ENCODE results near the gene TTC7B. TPM values are rescaled to one million over a fixed set of nuclear protein-coding genes. Genes with fewer than 3 reads are reported as not detected.

TTC7B gene
- total RNA-seq, 1 experiment from 2014 or later = 70.6 TPM

DNA sequence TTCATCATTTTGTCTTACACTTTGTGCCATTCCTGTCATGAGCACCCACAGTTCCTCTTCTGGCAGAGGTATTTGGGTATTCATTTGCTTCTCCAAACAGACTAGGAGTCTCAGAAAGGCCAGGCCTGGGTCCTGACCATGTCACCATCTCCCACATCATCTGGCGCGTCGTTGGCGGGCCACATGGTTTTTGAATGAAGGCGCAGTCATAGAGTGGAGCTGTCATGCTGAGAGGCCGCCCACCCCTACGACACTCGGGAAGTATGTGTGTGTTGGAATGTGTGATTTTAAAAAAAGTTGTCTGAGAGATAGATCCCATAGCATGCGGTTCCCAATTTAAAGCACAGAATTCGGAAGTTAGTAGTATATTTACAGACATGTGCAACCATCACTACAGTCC, 15.6 kb upstream of the TTC7B start:
- Histone ChIP-seq H3K9me3 (ENCODE audit: control insufficient read depth in 1 of 2, insufficient read depth in 1 of 2, low read depth in 1 of 2, low read length in 2 of 2) (no peaks in the 10 kb centered on the region), H2AFZ (ENCODE audit: low read depth, low read length, poor library complexity, severe bottlenecking) (no peak overlapping the region), H3K9me2 (ENCODE audit: insufficient read depth) (no peaks in the 10 kb centered on the region), H3K79me2 (ENCODE audit: insufficient read depth, low read length) (no peaks in the 10 kb centered on the region), H3K4me3 (replicated peaks in 1 of 2; ENCODE audit: low read depth in 1 of 2, low read length in 2 of 2) (no peak overlapping the region), H3K9ac (ENCODE audit: low read length) (no peak overlapping the region), H3K27ac (ENCODE audit: low read depth, low read length) (no peak overlapping the region), H4K20me1 (ENCODE audit: insufficient read depth) (no peaks in the 10 kb centered on the region), H3K4me2 (ENCODE audit: low read length) (no peak overlapping the region), H3K4me1 (ENCODE audit: control insufficient read depth in 1 of 2, insufficient read depth in 2 of 2, low read length in 2 of 2) (peaks cover 10 to 16% of the 10 kb centered on the region in 2 experiments), H3K36me3 (ENCODE audit: control insufficient read depth in 1 of 2, insufficient read depth in 2 of 2, low read length in 2 of 2) (no peaks in the 10 kb centered on the region), H3K27me3 (ENCODE audit: insufficient read depth, low read length) (no peaks in the 10 kb centered on the region)
- ChIA-PET RAD21 (ENCODE audit: low non-redundant PET in 1 of 2, low total read pairs in 2 of 2, uncharacterized antibody in 2 of 2, unreplicated experiment in 2 of 2) (no interaction called here), CTCF (no interaction called here), POLR2A (no interaction called here)
- no peak for TF ChIP-seq JUND (IDR thresholded peaks at IDR 0.05)
- TF ChIP-seq, protein P1, sequence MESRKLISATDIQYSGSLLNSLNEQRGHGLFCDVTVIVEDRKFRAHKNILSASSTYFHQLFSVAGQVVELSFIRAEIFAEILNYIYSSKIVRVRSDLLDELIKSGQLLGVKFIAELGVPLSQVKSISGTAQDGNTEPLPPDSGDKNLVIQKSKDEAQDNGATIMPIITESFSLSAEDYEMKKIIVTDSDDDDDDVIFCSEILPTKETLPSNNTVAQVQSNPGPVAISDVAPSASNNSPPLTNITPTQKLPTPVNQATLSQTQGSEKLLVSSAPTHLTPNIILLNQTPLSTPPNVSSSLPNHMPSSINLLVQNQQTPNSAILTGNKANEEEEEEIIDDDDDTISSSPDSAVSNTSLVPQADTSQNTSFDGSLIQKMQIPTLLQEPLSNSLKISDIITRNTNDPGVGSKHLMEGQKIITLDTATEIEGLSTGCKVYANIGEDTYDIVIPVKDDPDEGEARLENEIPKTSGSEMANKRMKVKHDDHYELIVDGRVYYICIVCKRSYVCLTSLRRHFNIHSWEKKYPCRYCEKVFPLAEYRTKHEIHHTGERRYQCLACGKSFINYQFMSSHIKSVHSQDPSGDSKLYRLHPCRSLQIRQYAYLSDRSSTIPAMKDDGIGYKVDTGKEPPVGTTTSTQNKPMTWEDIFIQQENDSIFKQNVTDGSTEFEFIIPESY (IDR thresholded peaks at IDR 0.05; ENCODE audit: extremely low read depth, insufficient replicate concordance, low read length) = no peak
- no peak for TF ChIP-seq ZNF274 (IDR thresholded peaks at IDR 0.05; ENCODE audit: low read depth, low read length)
- no peak for TF ChIP-seq TCF7L2 (IDR thresholded peaks at IDR 0.05; ENCODE audit: borderline replicate concordance, extremely low read depth, insufficient read depth, insufficient read length)
- TF ChIP-seq, protein P2, sequence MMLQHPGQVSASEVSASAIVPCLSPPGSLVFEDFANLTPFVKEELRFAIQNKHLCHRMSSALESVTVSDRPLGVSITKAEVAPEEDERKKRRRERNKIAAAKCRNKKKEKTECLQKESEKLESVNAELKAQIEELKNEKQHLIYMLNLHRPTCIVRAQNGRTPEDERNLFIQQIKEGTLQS (IDR thresholded peaks at IDR 0.05) = no peak
- TF ChIP-seq POLR2AphosphoS5 (IDR thresholded peaks at IDR 0.05; ENCODE audit: low read depth, low read length) = no peak
- no peak for TF ChIP-seq EZH2phosphoT487 (IDR thresholded peaks at IDR 0.05; ENCODE audit: borderline replicate concordance)
- TF ChIP-seq EGR1 (IDR thresholded peaks at IDR 0.05; ENCODE audit: low read depth) = no peak
- no peak for TF ChIP-seq CBX3 (IDR thresholded peaks at IDR 0.05; ENCODE audit: low read depth)
- no peak for TF ChIP-seq POLR2A (IDR thresholded peaks at IDR 0.05; ENCODE audit: borderline replicate concordance, extremely low read depth, insufficient read depth, insufficient read length)
- TF ChIP-seq, protein P3, sequence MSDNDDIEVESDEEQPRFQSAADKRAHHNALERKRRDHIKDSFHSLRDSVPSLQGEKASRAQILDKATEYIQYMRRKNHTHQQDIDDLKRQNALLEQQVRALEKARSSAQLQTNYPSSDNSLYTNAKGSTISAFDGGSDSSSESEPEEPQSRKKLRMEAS (IDR thresholded peaks at IDR 0.05) = no peak
- TF ChIP-seq FOSL1 (IDR thresholded peaks at IDR 0.05; ENCODE audit: low read depth) = no peak
- TF ChIP-seq, protein P4, sequence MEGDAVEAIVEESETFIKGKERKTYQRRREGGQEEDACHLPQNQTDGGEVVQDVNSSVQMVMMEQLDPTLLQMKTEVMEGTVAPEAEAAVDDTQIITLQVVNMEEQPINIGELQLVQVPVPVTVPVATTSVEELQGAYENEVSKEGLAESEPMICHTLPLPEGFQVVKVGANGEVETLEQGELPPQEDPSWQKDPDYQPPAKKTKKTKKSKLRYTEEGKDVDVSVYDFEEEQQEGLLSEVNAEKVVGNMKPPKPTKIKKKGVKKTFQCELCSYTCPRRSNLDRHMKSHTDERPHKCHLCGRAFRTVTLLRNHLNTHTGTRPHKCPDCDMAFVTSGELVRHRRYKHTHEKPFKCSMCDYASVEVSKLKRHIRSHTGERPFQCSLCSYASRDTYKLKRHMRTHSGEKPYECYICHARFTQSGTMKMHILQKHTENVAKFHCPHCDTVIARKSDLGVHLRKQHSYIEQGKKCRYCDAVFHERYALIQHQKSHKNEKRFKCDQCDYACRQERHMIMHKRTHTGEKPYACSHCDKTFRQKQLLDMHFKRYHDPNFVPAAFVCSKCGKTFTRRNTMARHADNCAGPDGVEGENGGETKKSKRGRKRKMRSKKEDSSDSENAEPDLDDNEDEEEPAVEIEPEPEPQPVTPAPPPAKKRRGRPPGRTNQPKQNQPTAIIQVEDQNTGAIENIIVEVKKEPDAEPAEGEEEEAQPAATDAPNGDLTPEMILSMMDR (IDR thresholded peaks at IDR 0.05 in 2 of 3, conservative IDR thresholded peaks at IDR 0.05 in 1 of 3; ENCODE audit: borderline replicate concordance in 1 of 3, insufficient read depth in 1 of 3, low read depth in 2 of 3, low read length in 2 of 3) = no peak
- intact Hi-C loops (cut with micrococcal nuclease) = no loop called here
- no peak for DNase-seq (ENCODE audit: low read depth, low spot score)
- no TSS peak for BruUV-seq (replicated peaks)
- no peak for ATAC-seq
